ENCODE measurements around the gene MSMP. TPM values are rescaled to one million over a fixed set of nuclear protein-coding genes. Genes with fewer than 3 reads are reported as not detected.

MSMP gene
- total and polyA plus RNA-seq, 2 experiments from 2014 or later, result 0.81 TPM; not detected in 1

DNA sequence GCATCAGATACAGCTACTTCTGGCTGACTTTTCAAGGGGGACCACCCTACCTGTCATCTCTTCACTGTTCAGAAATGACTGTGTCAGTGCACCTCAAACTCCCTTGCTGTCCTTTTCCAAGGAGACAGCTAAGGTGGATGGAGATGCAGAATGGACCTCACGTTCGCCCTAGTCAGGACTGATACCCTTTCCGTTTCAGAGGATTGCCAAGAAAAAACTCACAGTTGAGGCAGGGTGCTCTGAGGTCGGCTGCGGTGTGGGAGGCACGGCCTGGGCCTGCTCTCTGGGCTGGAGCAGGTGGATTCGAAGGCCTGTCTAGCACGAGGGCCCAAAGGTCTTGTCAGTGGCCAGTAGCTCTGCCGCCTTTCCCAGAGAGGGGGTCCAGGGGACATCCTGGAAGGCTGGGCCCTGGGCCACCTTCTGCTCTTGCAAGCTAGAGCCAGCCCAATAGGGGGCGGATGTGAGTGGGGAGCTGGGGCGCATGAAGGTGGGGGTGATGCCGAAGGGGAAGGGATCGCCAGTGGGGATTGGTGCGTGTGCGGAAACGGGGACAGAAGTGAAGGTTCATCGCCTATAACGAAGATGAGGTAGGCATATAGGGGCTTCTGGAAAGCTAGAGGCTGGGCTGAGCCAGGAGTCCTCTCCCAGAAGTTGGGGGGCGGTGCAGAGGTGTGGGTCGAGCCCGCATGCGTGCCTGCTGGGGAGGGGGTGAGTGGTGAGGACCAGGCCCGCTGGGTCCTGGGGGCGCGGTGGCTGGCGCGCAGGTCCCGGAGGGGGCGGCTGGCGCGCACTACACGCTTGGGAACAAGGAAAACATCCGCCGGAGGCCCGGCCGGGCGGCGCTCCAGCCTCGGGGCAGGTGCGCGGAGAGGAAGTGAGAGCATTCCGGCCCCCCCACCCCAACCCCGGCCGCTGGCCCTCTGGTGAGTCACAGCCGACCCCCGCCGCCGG lies 2.5 kb upstream of the MSMP start:
- Histone ChIP-seq H3K36me3 (ENCODE audit: insufficient read depth) (peaks cover 1% of the 10 kb centered on the region; the same call in 1 of the 2 replicates), H3F3A (replicated peaks; ENCODE audit: low read depth) (peaks cover 18% of the 10 kb centered on the region; the same call in 1 of the 2 replicates), H2AFZ (peak overlapping the region; percentile 95; the same call in 1 of the 2 replicates), H3K4me2 (peak overlapping the region; percentile 89), H4K20me1 (replicated peaks; ENCODE audit: insufficient read depth) (peaks cover 3% of the 10 kb centered on the region; the same call in 1 of the 2 replicates), H3K4me1 (ENCODE audit: insufficient read depth) (peaks cover 18% of the 10 kb centered on the region), H3K79me2 (replicated peaks; ENCODE audit: insufficient read depth) (peaks cover 40% of the 10 kb centered on the region), H3K4me3 (peak overlapping the region; percentile 98), H3K27ac (ENCODE audit: low read depth) (peak overlapping the region; percentile 99), H3K27me3 (ENCODE audit: insufficient read depth) (no peaks in the 10 kb centered on the region), H3K9me2 (ENCODE audit: insufficient read depth) (no peaks in the 10 kb centered on the region)
- peak; percentile 82 for ATAC-seq
- Mint-ChIP-seq H3K9me3 (no peaks in the 10 kb centered on the region; the same call in 1 of the 3 replicates), H3K36me3 (ENCODE audit: low read depth) (peaks cover 35% of the 10 kb centered on the region), H3K4me1 (peaks cover 30% of the 10 kb centered on the region), H3K4me3 (peak overlapping the region; percentile 94), H3K27ac (peak overlapping the region; percentile 98), H3K27me3 (ENCODE audit: insufficient read depth, low read depth, poor library complexity) (peaks cover 8% of the 10 kb centered on the region)
- peak; percentile 53 for TF ChIP-seq POLR2AphosphoS5 (IDR thresholded peaks at IDR 0.05; ENCODE audit: low read depth)
- TF ChIP-seq EZH2 (IDR thresholded peaks at IDR 0.05; ENCODE audit: low read depth, unreplicated experiment), result no peak
- no peak for TF ChIP-seq ZNF462 (CRISPR knock-in tag; IDR thresholded peaks at IDR 0.05)
- no peak for TF ChIP-seq STAT1 (IDR thresholded peaks at IDR 0.05; ENCODE audit: unreplicated experiment)
- TF ChIP-seq CREB1 (CRISPR knock-in tag; IDR thresholded peaks at IDR 0.05; ENCODE audit: low read depth), result no peak
- TF ChIP-seq, protein P1, sequence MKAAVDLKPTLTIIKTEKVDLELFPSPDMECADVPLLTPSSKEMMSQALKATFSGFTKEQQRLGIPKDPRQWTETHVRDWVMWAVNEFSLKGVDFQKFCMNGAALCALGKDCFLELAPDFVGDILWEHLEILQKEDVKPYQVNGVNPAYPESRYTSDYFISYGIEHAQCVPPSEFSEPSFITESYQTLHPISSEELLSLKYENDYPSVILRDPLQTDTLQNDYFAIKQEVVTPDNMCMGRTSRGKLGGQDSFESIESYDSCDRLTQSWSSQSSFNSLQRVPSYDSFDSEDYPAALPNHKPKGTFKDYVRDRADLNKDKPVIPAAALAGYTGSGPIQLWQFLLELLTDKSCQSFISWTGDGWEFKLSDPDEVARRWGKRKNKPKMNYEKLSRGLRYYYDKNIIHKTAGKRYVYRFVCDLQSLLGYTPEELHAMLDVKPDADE (IDR thresholded peaks at IDR 0.05), result peak; percentile 21; the same call in 1 of the 2 replicates
- TF ChIP-seq, protein P2, sequence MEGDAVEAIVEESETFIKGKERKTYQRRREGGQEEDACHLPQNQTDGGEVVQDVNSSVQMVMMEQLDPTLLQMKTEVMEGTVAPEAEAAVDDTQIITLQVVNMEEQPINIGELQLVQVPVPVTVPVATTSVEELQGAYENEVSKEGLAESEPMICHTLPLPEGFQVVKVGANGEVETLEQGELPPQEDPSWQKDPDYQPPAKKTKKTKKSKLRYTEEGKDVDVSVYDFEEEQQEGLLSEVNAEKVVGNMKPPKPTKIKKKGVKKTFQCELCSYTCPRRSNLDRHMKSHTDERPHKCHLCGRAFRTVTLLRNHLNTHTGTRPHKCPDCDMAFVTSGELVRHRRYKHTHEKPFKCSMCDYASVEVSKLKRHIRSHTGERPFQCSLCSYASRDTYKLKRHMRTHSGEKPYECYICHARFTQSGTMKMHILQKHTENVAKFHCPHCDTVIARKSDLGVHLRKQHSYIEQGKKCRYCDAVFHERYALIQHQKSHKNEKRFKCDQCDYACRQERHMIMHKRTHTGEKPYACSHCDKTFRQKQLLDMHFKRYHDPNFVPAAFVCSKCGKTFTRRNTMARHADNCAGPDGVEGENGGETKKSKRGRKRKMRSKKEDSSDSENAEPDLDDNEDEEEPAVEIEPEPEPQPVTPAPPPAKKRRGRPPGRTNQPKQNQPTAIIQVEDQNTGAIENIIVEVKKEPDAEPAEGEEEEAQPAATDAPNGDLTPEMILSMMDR (conservative IDR thresholded peaks at IDR 0.05; ENCODE audit: low read depth in 2 of 2), result peak; percentile 68 to 78
- no peak for TF ChIP-seq ZNF331 (CRISPR knock-in tag; IDR thresholded peaks at IDR 0.05; ENCODE audit: low read depth)
- no peak for TF ChIP-seq ZNF114 (CRISPR knock-in tag; IDR thresholded peaks at IDR 0.05)
- no peak for TF ChIP-seq JUNB (IDR thresholded peaks at IDR 0.05; ENCODE audit: unreplicated experiment)
- no peak for TF ChIP-seq EZH2phosphoT487 (IDR thresholded peaks at IDR 0.05; ENCODE audit: unreplicated experiment)
- no peak for TF ChIP-seq REST (IDR thresholded peaks at IDR 0.05; ENCODE audit: unreplicated experiment)
- TF ChIP-seq NANOG (IDR thresholded peaks at IDR 0.05; ENCODE audit: borderline replicate concordance), result no peak
- DNase-seq (ENCODE audit: low spot score), result peak; percentile 92

Data from GM23338 (cell line).